Colonic mucosa (tissue), 4 donors: ENCODE data around the gene TENM4. TPM values are rescaled to one million over a fixed set of nuclear protein-coding genes. Genes with fewer than 3 reads are reported as not detected.

Experiments used
- DNase-seq: peaks from one replicate; pipeline ENCODE4 v3.0.0-alpha.2; 2020
- H3K27ac ChIP-seq: fragments of 200-600 bp; one replicate; pipeline ENCODE4 v1.8.0; 2021
- H3K27me3 ChIP-seq: fragments of 200-600 bp; one replicate; pipeline ENCODE4 v1.8.0; 2021
- H3K36me3 ChIP-seq: fragments of 200-600 bp; one replicate; pipeline ENCODE4 v1.8.0; 2021
- H3K4me1 ChIP-seq: fragments of 200-600 bp; one replicate; pipeline ENCODE4 v1.8.0; 2021; ENCODE audit warnings: mild to moderate bottlenecking
- H3K4me3 ChIP-seq: fragments of 200-600 bp; one replicate; pipeline ENCODE4 v1.8.0; 2021
- H3K9ac ChIP-seq, 2 donors: one replicate each; pipeline ENCODE4 v1.7.0; 2013; ENCODE audit warnings: control low read depth in 2 of 2, low read depth in 2 of 2, low read length in 2 of 2
- H3K9me3 ChIP-seq: fragments of 200-600 bp; one replicate; pipeline ENCODE4 v1.8.0; 2021
- intact Hi-C: fragments of 100-400 bp; cut with DNase I; formaldehyde crosslinking; loops from one replicate; pipeline ENCODE4 v1.14.1; 2022
- total RNA-seq, 2 donors: library from RNA; stranded (reverse); fragmentation: NEBNext Ultra II Directional in 1 of 2; extraction: Animal tissue kit (Norgen Biotek cat#: 25700) in 1 of 2; gene quantifications; one replicate each; pipeline ENCODE4 v1.2.1, GENCODE V29; 2021
- TF ChIP-seq, protein P1 (sequence below): fragments of 200-600 bp; IDR thresholded peaks from one replicate; pipeline ENCODE4 v1.8.0; 2022; ENCODE audit warnings: antibody characterized with exemption, mild to moderate bottlenecking
- donor health status: healthy.
- donor health status: DM: no; HTN: no; CAD: no.
- donor health status: DM: no; HTN: no; CAD: no.

TENM4 gene
- total RNA-seq, 2 donors from 2014 or later: 0.48 to 1.2 TPM

DNA sequence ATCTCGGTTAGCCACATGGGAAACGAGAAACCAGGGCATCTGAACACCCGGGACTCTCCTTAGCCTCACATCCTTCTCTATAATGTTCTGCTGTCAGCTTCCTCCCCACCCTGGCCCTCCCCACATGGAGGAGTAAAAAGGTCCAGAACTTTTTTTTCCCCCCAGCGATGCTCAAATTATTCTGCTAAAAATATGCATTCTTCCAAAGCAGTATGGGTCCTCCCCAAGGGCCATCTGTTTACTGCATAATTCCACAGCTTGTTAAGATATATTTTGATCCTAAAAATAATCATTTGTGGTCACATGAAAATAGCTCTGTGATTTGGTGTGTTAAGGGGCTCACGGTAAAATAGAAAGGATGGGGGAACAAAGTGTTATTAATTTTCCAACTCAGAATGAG, 584.6 kb downstream of the TENM4 start:
- TF ChIP-seq, protein P1, sequence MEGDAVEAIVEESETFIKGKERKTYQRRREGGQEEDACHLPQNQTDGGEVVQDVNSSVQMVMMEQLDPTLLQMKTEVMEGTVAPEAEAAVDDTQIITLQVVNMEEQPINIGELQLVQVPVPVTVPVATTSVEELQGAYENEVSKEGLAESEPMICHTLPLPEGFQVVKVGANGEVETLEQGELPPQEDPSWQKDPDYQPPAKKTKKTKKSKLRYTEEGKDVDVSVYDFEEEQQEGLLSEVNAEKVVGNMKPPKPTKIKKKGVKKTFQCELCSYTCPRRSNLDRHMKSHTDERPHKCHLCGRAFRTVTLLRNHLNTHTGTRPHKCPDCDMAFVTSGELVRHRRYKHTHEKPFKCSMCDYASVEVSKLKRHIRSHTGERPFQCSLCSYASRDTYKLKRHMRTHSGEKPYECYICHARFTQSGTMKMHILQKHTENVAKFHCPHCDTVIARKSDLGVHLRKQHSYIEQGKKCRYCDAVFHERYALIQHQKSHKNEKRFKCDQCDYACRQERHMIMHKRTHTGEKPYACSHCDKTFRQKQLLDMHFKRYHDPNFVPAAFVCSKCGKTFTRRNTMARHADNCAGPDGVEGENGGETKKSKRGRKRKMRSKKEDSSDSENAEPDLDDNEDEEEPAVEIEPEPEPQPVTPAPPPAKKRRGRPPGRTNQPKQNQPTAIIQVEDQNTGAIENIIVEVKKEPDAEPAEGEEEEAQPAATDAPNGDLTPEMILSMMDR: no peak

GRCh38 chr11:78855116-78855515, 585.7 kb downstream of the TENM4 start:
- TF ChIP-seq, protein P1: no peak
- Histone ChIP-seq H3K9ac (no peak overlapping the region), H3K36me3 (no peaks in the 10 kb centered on the region), H3K4me3 (no peak overlapping the region), H3K9me3 (no peaks in the 10 kb centered on the region), H3K27ac (no peak overlapping the region), H3K27me3 (no peaks in the 10 kb centered on the region), H3K4me1 (no peaks in the 10 kb centered on the region)
- intact Hi-C loops: no loop called here
- DNase-seq: no peak

More for the DNA sequence above, 584.6 kb downstream of the TENM4 start:
- H3K4me3 ChIP-seq: no peak overlapping the region
- H3K4me1 ChIP-seq: no peaks in the 10 kb centered on the region
- intact Hi-C loops: no loop called here
- H3K27ac ChIP-seq: no peak overlapping the region
- no peak overlapping the region for H3K9ac ChIP-seq
- H3K27me3 ChIP-seq: no peaks in the 10 kb centered on the region
- DNase-seq: no peak
- H3K9me3 ChIP-seq: no peaks in the 10 kb centered on the region
- no peaks in the 10 kb centered on the region for H3K36me3 ChIP-seq

- no peak overlapping the region for H3K27ac ChIP-seq
- H3K27me3 ChIP-seq: no peaks in the 10 kb centered on the region
- intact Hi-C loops: no loop called here
- no peaks in the 10 kb centered on the region for H3K4me1 ChIP-seq
- no peaks in the 10 kb centered on the region for H3K36me3 ChIP-seq
- H3K9ac ChIP-seq: no peak overlapping the region
- TF ChIP-seq, protein P1: no peak
- H3K9me3 ChIP-seq: no peaks in the 10 kb centered on the region
- H3K4me3 ChIP-seq: no peak overlapping the region
- DNase-seq: no peak
Observed at GRCh38 chr11:78853521-78853920, 587.3 kb downstream of the TENM4 start.

- no peaks in the 10 kb centered on the region for H3K9me3 ChIP-seq
- intact Hi-C loops: no loop called here
- DNase-seq: no peak
- H3K27me3 ChIP-seq: no peaks in the 10 kb centered on the region
- no peak overlapping the region for H3K27ac ChIP-seq
- H3K4me1 ChIP-seq: no peaks in the 10 kb centered on the region
- H3K9ac ChIP-seq: no peak overlapping the region
- TF ChIP-seq, protein P1: no peak
- H3K36me3 ChIP-seq: no peaks in the 10 kb centered on the region
- no peak overlapping the region for H3K4me3 ChIP-seq
Observed at GRCh38 chr11:78851878-78852586, 588.8 kb downstream of the TENM4 start.

DNA sequence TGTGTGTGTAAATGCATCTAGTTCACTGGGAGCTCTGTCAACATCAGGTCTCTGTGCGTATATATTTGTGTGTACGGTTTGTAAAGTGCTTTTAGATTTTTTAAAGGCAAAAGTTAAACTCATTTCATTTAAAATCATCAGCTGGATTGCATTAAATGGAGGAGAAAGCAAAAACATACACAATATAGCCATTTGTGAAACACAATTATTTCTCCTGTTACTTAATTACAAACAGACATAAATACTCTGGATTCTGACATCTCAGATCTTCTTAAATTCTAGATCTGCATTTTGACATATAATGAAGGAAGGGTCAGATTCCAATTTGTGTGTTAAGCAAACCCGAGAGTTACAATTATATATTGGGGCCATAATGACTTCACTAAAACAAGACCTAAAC, 590.8 kb downstream of the TENM4 start:
- TF ChIP-seq, protein P1: no peak
- Histone ChIP-seq H3K9ac (no peak overlapping the region), H3K9me3 (no peaks in the 10 kb centered on the region), H3K4me1 (no peaks in the 10 kb centered on the region), H3K36me3 (no peaks in the 10 kb centered on the region), H3K4me3 (no peak overlapping the region), H3K27ac (no peak overlapping the region), H3K27me3 (no peaks in the 10 kb centered on the region)
- intact Hi-C loops: no loop called here
- no peak for DNase-seq
